SKM-1 (cell line): ENCODE results near the gene EXOC8.

Source experiments
- DNase-seq: peaks from one replicate; lab custom pipeline; 2025; ENCODE audit not compliant: unreplicated experiment; lab: John Stamatoyannopoulos, UW

Gene EXOC8, protein sequence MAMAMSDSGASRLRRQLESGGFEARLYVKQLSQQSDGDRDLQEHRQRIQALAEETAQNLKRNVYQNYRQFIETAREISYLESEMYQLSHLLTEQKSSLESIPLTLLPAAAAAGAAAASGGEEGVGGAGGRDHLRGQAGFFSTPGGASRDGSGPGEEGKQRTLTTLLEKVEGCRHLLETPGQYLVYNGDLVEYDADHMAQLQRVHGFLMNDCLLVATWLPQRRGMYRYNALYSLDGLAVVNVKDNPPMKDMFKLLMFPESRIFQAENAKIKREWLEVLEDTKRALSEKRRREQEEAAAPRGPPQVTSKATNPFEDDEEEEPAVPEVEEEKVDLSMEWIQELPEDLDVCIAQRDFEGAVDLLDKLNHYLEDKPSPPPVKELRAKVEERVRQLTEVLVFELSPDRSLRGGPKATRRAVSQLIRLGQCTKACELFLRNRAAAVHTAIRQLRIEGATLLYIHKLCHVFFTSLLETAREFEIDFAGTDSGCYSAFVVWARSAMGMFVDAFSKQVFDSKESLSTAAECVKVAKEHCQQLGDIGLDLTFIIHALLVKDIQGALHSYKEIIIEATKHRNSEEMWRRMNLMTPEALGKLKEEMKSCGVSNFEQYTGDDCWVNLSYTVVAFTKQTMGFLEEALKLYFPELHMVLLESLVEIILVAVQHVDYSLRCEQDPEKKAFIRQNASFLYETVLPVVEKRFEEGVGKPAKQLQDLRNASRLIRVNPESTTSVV

DNA sequence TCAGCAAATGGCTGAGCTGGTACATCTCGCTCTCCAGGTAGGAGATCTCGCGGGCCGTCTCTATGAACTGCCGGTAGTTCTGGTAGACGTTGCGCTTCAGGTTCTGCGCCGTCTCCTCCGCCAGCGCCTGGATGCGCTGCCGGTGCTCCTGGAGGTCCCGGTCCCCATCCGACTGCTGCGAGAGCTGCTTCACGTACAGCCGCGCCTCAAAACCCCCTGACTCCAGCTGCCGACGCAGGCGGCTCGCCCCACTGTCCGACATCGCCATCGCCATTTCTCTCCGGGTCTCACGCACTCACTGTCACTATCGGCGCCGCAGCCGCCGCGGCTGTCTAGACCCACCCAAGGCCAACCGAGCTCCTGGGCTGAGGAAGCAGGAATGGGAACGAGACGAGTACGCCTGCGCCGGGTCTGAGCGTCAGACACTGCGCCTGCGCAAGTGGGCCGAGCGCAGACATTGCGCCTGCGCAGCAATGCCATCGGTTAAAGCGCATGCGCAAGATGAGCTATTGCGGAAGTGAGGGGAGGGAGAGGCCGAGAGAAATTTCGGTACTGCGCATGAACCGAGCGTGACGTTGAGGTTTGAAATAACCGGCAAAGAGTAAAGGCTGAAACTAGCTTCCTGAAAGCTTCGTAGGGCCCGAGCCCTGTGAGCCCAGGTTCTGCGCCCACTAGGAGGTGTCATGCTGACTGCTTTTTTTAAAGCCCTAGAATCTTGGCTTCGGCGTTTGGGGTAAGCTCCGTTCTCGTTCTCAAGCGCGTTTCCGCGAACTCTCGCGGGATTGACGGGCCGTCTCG is at the start of gene EXOC8:
Gene EXOC8 (minus strand): TSS at position 381 of the 798 bp plus-strand sequence. CDS start 107 bp downstream, at position 274.
- peak; percentile 99 for DNase-seq

DNA sequence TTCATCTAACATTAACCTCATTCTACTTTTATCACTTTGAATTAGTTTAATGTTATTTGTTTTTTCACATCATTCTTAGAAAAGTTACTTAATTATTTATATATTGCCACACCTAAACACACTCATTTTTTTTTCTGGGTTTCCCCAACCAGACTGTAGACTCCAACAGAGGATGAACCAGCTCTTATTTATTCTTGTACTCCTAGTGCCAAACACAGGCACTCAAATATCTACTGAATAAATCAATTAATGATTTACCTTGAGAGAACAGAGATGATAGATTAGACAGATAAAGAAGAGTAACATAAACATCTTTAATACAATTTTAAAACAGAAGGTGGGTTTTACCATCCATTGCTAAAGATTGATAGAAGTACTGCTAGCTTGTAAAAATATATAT is 48.8 kb upstream of the EXOC8 start:
- DNase-seq: no peak

DNA sequence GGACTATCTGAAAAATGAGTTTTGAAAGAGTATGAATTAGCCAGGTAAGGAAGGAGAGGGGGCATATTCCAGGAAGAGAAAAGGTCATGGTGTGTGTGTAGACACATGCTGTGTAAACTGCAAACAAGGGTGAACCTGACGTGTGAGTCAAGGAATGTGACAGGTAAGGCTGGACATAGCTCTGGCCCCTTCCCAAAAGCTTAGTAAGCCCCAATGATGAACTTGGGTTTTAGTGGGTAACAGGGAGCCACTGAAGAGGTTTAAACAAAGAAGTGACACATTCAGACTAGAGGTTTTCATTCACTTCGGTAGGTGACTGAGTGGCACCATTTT is 47.7 kb upstream of the EXOC8 start:
- no peak for DNase-seq

DNA sequence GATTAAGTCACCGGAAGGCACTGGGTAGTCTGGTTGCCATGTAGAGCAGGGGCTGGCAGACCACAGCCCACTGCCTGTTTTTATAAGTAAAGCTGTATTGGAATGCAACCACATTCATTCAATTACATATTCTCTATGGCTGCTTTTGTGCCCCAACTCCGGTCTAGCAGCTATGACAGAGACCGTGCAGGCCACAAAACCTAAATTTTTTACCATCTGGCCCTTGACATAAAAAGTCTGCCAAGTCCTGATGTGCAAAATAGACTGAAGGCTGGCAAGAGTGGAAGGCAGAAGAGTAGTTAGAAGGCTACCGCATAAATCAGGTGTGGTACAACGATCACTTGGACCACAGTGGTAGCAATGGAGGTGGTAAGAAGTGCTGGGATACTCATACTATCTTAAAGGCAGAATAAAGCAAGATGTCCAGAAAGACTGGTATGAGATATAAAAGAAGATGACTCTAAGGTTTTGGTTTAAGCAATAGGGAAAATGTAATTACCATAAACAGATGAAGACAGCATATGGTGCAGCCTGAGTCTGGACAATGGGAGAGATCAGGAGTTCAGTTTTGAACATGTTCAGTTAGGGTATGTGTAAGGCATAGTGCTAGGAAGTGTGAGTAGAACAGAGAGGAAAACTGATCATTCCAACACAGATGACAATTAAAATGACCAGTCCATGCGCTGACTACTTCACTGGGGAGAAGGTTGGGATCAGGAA is 47.2 kb upstream of the EXOC8 start:
- DNase-seq: no peak

DNA sequence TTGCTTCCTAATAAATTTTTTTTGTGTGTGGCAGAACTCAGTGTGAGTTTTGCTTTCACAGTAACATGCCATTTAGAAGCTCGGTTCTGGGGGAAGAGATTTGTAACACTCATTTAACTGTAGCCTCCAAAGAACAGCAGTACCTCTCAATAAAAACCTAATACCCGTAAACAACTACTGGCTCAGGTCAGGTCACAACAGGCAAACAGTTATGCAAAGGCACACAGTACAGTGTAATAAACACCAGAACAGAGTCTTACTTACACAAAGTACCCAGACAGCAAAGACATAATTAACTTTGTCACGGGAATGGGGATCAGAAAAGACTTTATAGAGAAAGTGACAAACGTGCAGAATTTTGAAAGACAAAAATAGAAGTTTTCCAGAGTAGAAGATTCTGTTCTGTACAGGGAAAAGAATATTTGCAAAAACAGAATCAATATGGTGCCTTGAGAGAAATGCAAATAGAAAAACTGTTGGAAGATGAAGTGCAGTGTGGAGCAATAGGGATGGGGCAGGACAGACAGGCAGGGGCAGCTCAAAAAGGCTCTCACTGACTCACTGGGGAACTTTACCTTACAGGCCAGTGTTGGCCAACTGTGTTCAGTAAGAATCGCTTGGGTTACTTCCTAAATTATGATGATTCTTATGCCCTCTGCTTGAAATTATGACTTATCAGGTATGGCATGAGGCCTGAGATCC is 45.7 kb upstream of the EXOC8 start:
- DNase-seq: no peak

DNA sequence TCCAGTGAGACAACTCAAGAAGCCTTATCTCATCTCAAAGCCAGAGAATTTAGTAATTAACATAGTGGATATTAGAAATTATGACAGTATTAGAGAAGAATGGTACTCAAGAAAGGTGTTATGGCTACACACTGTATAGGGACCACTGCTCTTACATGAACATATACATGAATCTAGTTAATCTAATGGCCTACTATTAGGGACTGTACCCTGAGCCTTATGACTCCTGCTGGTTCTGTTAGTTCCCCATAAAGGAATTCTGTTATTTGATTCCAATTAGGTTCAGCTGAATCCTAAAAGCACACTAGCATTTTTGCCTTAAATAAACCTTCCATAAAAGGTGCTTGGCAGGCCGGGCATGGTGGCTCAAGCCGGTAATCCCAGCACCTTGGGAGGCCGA is 44.8 kb upstream of the EXOC8 start:
- no peak for DNase-seq

DNA sequence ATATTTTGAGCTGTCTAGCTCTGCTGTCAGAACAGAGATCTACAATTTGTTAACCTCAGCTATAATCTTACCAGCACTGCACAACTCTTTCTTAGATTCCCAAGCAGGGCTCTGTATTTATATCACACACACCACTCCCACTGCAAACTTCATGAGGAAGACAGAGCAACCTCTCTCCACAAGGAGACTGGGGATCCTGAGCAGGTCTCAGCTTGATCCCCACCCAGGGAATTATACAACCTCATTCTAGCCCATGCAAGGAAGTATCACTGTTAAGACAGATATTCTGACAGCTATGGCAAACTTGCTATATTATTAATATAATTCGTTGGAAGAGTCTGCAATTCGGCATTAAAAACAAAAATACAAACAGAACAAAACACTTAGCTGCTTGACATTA is 44.1 kb upstream of the EXOC8 start:
- DNase-seq: no peak

DNA sequence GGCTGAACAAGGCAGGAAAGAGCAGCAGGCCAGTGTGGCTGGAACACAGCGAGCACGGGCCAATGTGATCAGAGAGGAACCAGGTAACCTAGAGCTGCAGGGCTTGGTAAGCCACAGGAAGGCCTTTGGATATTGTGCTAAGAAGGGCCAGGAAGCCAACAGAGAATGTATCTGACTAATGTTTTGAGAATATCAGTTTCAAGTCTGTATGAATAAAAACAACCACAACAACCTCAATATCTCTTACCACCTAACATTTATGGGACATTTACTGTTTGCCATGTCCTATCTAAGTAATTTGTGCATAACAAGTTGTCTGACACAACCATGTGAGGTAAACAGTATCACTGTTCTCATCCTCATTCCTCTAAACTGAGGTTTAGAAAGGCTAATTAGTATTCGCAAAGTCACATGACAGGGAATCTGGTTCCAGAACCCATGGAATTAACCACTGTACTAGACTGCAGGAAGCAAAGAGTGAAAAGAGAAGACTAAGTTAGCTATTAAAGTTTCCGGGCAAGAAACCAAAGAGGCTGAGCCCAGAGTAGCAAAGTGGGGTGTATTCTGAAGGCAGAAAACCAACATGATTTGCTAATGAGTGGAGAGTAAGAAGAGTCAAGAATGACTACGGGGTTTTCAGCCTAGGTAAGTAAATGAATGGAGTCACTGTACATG is 39.4 kb upstream of the EXOC8 start:
- no peak for DNase-seq

DNA sequence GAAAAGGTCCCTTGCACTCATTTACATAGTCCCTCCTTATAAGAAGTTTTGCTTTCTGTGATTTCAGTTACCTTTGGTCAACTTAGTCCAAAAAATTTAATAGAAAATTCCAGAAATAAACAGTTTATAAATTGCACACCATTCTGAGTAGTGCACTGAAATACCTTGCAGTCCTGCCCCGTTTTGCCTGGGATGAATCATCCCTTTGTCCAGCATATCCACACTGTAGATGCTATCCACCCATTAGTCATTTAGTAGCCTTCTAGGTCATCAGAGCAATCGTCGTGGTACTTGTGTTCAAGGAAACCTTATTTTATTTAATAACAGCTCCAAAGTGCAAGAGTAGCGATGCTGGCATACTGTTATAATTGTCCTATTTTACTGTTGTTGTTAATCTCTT is 38.4 kb upstream of the EXOC8 start:
- DNase-seq: no peak

DNA sequence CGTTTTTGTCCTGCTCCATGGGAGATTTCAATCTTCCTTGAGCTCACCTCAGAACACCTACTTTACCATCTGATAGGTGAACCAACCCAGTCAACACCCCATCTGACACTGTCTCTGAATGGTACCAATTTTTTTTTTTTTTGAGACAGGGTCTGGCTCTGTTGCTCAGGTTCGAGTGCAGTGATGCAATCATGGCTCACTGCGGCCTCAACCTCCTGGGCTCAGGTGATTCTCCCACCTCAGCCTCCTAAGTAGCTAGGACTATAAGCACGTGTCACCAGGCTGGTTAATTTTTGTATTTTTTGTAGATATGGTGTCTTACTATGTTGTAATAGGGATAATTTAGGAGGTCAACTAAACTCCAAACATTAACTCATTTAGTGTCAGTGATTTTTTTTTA is 36.7 kb upstream of the EXOC8 start:
- DNase-seq: no peak

DNA sequence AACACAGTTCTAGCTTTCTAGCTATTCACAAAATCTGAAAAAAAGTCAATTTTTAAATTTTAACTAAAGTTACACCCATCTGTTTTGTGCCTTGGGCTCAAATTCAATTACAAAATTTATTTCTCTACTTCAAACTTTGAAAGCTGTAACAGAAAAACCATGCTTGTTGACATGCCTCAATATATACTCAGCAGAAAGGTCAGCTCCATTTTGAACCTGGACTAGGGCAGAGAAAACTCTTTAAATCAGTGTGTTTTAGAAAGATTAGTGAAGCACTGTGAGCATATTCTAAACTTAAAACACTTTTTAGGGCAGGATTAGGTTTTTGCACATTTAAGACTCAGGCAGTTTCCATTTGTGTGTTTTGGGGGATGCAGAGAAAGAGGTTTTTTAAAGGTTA is 34.8 kb upstream of the EXOC8 start:
- DNase-seq: no peak

DNA sequence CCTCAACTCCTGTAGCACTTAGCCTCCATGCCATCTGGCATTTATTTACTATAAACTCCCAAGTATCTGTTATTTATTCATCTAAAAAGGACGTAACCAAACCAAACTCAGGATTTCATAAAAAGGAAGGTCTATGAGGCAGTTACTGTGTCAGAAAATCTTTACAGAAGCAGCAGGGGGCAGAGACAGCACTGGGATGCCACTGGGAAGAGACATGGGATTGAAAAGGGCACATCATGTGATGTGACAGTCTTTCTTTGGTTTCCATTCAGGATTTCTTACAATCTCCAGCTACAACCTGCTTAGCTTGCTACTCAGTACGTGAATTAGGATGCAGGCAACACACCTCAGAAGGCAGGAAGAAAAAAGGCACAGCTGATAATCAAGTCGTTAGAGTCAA is 31.6 kb upstream of the EXOC8 start:
- no peak for DNase-seq

DNA sequence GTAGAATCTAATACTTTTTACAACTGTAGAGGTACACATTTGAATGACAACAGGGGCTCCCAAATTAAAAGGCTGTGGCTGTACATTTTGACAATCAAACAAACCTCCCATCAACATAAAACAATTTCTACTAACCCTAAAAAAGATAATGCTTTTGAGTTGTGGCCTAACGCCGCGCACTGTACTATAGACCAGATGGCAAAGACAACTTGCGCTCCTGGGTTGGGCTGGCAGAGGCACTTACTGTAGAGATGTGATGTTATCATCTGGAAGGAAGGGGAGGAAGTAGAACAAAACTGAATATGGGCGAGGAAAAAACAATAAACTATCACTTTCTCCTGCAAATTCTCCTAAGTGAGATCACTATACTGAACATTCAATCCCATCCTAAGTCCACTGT is 26.5 kb upstream of the EXOC8 start:
- no peak for DNase-seq

DNA sequence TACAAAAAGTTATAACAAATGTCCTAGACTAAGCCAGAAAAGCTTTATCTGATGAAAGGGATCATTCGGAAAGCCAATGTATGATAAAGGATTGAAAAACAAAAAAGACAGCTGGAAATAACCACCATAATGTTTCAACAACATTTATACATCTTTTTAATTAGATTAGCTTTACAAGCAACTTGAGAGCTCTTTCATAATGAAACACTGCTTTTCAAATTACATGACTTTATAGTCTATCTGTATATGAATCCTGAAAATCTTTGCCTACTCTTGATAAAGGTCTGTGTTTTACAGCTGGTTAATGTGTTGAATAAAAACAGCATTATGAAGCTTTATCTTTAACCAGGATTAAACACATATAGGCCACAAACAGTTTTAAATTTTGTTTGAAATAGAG is 26.0 kb upstream of the EXOC8 start:
- DNase-seq: no peak

DNA sequence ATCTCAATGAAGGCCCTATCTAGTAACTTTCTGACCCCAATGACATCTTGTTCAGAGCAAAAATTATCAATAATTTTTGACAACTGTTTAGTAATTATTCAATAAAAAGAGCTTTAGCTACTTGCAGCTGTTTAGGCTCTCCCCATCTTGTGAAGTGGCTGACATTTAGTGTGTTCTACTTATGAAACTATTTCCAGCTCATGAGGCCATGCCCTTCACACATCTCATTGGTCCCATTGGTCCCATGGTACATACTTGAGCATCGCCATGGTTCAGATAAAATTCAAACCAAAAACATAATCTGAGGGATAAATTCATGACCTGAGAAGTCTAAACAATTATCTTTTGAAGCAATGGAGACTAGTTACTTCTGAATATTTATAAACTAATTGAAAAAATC is 24.7 kb upstream of the EXOC8 start:
- DNase-seq: no peak

DNA sequence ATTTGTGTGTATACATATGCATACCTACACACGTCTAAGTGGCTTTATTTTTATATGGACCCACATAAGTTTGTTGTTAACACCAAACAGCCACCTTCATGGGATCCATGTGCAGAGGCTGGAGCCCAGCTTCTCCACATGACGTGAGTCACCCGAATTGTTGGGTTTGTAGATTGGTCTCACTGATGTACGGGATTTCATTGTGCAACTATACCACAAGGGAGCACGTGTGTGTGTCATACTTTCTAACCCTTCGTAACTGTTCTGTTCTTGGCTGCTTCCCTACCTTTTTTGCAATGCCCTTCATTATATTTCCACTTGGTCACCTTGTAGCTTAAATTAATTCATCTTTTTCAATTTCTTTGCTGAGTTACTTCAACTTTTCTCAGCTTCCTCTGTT is 21.5 kb upstream of the EXOC8 start:
- peak; percentile 96 for DNase-seq

DNA sequence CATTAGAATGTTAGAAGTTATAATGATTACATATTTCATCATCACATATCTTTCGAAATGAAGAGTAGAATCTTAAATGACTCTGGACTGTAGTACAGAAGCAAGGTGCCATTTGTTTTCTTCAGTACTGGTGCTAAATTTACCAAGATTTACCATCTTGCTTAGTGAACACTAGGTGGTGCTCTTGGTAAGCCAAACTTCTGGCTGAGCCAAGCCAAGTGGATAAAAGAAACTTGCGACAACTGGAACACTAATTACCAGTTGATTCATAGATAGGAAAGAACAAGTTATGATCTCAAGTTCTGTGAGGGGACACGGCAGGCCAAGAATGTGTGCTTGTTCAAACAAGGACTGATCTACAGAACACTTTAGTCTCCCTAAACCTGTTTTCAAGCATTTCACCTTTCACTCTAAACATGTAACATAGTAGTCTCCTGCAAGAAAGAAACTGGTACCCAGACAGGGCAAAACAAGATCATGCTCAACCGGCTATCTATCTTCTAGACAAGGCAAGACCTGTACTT is 20.2 kb upstream of the EXOC8 start:
- DNase-seq: peak; percentile 87

DNA sequence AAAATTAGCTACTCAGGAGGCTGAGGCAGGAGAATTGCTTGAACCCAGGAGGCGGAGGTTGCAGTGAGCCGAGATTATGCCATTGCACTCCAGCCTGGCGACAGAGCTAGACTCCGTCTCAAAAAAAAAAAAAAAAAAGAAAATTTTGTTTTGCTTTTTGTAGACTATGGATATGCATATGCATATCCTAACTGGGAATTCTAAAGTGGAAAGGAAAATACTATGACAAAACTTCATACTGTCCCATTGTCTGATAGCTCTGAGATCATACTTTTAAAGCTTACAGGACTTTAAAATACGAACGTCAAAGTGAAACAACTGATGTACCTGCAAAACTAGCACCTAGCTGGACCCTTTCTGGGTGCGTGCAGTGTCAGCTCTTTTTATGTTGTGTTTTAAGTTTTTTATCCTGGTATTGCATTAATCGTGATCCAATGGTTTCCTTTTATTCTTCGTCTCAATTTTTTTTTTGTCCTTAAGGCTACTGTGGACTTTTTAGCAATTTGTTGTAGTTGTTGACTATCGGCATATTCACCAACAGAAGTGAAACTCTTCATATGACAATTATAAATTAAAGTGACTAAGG is 19.6 kb upstream of the EXOC8 start:
- DNase-seq: no peak

DNA sequence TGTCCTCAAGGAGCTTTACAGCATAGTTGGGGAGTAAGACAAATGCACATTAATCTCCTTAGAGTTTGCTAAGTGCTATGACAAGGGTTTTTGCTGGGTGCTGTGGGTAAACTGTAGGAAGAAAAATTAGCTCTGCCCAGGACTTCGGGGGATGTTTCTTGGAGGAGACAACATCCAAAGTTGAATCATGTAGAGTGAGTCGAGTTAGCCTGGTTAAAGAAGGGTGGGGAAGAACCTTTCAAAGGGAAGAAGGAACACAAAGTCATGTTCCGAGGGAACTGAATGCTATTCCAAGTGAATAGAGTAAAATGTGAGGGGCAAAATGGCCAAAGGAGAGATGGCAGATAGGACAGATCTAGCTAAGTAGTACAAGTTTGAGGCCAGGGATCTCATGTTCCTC is 17.5 kb upstream of the EXOC8 start:
- no peak for DNase-seq
